GM18870 (cell line): ENCODE results near the gene PRPF38B.
"Not testable (repeated sequence)": the region's sequence is repeated elsewhere in the genome, so short reads cannot be mapped to it uniquely, and the experiment has no call there.

Experiments
- ATAC-seq: cut with Tn5 transposase; IDR thresholded peaks from one replicate; pipeline ENCODE4 v1.9.1; 2021; ENCODE audit warnings: moderate library complexity; ENCODE audit not compliant: unreplicated experiment

PRPF38B gene

DNA sequence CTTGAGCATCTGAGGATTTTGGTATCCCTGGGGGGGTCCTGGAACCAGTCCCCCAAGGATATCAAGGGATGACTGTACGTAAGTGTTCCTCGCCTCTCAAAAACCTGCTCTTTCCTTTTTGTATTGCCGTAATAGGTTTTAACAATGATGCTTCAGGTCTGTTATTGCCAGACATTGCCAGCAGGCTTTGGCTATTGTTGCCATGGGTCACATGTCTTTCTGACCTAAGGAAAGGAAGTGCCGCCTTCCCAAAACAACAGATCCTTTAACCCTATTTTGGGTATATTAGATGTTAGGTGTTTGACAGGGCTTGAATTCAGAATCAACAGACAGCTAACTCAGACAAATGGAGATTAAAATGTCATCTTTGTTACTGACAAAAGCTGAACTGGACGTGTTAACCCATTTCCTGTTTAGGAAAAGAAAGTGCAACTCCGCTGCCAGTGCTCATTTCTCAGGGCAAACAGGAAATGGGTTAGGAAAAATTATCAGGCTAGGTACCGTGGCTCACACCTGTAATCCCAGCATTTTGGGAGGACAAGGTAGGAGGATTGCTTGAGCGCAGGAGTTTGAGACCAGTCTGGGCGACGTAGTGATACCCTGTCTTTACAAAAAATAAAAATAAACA is 12.4 kb upstream of the PRPF38B start:
- no peak for ATAC-seq

- not testable (repeated sequence) for ATAC-seq
These were observed 10.4 kb upstream of the PRPF38B start for GRCh38 chr1:108681701-108682100.

DNA sequence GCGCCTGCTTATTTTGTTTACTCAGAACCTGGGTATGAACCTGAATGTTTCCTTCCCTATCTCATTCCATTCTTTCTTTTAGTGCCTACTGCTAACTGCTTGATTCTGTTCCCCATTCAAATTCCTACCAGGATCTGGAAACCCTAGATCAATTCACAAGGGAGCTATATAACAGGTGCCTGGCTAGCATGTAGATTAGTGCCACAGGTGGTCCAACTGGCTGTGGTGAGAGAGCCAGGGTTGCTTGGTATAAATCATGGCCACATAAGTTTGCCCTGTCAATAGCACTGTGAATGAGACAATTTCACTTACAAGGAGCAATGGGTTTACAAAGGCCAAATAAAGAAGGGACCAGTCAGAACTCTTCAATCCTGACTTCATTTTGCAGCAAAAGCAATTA is 6.6 kb upstream of the PRPF38B start:
- no peak for ATAC-seq

DNA sequence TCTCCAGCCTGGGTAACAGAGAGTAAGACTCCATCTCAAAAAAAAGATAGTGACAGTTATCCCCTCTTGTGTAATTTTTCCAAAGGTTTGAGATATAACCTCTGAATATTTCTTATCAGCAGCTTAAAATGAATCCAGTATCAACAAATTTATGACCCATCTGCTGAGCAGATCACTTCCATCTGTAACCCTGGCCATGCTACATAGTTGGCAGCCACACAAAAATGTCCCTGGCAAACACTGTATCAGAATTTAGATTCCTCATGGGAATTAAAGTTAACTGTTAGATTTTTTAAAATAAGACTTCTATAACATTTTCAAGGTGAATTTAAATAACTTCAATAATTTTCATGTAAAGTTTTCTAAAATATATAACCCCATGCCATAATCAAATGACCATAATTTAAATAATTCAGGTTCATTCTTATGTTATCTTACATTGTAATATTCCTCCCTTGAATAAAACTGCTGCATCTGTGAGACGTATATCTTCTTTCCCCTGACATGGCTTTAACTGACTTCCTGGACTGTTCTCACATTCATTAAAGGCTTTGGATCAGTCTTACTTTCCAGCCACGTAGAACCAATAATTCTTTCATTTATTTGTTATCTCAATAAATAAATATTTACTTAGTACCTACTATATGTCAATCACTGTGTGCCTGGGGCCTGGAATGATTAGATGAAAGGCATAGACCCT is 5.3 kb upstream of the PRPF38B start:
- no peak for ATAC-seq

- no peak for ATAC-seq
These were observed 775 bp upstream of the PRPF38B start for GRCh38 chr1:108691128-108691941.

- peak; percentile 67 for ATAC-seq
These were observed 880 bp downstream of the PRPF38B start for GRCh38 chr1:108692724-108693655.

DNA sequence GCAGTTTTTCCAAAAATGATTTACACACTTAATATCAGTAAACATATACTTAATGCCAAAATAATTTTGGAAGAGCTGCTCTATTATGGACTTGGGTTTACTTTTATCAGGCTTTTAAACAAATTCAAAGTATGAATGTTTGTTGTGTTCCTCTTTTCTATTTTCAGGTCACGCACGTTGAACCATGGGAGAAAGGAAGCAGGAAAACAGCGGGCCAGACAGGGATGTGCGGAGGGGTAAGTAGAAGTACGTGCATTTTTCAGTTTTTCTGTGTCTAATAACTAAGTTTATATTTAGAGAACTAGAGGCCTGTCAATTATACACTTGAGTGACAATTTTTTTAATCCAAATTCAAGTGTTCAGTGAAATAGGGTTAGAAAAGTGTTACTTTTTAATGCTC is 3.4 kb downstream of the PRPF38B start:
- ATAC-seq: no peak

DNA sequence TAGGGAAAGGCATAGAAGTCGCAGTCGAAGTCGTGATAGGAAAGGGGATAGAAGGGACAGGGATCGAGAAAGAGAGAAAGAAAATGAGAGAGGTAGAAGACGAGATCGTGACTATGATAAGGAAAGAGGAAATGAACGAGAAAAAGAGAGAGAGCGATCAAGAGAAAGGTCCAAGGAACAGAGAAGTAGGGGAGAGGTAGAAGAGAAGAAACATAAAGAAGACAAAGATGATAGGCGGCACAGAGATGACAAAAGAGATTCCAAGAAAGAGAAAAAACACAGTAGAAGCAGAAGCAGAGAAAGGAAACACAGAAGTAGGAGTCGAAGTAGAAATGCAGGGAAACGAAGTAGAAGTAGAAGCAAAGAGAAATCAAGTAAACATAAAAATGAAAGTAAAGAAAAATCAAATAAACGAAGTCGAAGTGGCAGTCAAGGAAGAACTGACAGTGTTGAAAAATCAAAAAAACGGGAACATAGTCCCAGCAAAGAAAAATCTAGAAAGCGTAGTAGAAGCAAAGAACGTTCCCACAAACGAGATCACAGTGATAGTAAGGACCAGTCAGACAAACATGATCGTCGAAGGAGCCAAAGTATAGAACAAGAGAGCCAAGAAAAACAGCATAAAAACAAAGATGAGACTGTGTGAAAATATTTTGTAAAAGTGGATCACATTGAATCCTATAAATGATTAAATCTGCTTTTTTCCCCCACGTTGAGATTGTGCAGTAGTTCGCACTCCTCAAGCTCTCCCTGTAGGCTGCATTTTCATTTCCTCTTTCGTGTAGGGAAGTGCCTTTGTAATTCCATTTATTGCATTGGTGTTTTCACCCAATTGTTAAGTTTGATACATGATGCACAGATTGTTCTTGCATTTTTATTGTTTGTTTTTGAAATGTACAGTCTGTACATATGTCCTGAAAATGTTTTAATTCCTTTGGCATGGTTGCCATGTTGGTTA is 7.5 kb downstream of the PRPF38B start:
- ATAC-seq: no peak

DNA sequence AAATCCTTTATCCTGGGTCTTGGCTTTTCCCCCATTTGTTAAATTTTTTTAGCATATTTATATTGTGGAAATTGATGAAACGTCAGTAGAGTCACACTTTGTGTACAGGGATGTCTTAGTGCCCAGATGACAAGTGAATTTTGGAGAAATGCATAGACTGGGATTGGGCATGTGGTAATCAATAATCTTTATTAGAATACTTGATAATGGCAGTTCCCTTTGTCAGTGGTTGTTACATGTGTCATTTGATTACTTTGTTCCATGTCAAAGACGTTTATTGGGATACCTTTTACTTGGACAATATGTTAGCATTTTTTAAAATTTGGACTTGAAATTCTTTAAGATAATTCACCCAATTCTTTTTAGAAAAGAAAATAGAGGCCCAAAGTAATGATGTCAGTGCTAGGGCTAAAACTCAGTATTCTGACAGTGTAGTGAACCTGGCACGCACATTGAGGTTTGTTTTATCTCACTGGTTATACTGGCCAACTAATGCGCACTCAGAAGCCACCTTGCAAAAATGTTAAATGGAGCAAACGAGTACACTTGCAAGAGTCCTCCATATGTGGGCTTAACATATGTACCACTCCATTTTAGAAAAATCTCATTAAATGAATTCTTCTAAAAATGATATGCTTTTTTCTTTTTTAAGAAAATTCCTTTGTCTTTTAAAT is 9.2 kb downstream of the PRPF38B start:
- ATAC-seq: no peak

GRCh38 chr1:108702109-108702508 is 10.0 kb downstream of the PRPF38B start:
- ATAC-seq: not testable (repeated sequence)

GRCh38 chr1:108703939-108704338 is 11.8 kb downstream of the PRPF38B start:
- ATAC-seq: no peak

GRCh38 chr1:108704496-108704895 is 12.4 kb downstream of the PRPF38B start:
- no peak for ATAC-seq

DNA sequence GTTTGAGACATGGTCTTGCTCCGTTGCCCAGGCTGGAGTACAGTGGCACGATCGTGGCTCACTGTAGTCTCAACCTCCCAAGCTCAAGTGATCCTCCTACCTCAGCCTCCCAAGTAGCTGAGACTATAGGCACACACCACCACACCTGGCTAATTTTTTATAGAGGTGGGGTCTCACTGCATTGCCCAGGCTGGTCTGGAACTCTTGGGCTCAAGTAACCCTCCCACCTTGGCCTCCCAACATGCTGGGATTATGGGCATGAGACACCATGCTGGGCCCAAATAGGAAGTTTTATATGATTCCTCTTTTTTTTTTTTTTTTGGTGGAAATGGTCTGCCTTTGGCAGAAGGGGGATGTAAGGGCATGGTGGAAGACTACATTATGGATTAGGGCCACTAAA is 14.5 kb downstream of the PRPF38B start:
- ATAC-seq: no peak

GRCh38 chr1:108708691-108709660 is 16.9 kb downstream of the PRPF38B start:
- ATAC-seq: no peak

- no peak for ATAC-seq
These were observed 20.6 kb downstream of the PRPF38B start, which contains the start of gene FNDC7 for GRCh38 chr1:108712606-108713150. Gene FNDC7 (plus strand): TSS chr1:108712908. CDS start chr1:108712934, 26 bp downstream.

- ATAC-seq: no peak
These were observed 23.8 kb downstream of the PRPF38B start for GRCh38 chr1:108715932-108716331.

DNA sequence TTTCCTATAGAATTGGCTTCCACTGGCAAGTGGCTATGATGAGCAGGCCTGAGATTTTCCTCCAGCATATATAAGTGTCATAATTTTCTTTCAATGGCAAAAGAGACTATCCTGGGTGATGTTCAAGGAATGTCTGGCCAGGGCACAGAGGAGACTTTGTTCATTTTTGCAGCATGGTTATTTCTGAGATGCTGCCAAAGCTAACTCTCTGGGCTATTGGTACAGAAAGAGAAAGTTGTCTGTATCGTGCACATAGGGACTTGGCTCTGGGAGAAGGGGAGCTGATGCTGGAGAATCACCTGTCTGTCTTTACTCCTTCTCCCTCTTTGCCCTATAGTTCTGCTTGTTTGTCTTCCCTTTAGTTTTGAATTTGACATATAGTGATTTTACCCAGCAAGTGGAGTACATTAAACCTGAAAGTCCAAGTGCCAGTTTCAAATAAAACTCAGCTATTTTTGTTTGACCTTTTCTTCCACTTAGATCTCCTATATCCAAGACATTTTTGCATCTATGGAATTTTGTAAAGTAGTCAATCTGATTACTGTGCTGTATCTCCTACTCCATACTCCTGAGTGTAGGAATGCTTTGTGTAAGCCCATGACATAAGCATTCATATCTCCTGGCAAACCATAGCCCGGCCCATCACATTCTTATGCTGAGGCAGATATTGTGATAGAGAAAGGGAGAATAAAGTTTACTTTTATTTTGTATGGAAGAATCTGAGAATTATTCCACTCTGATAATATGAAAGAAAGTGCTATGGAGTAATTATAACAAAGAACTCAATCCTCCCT is 24.5 kb downstream of the PRPF38B start:
- ATAC-seq: no peak
